K562 (cell line): ENCODE results near the gene WDR20. TPM values are rescaled to one million over a fixed set of nuclear protein-coding genes. Genes with fewer than 3 reads are reported as not detected.

Experiments
- E2F3 ChIP-seq: fragments of 250-450 bp; sonication (Bioruptor Pico); IDR thresholded peaks from 2 replicates; pipeline ENCODE4 v1.4.0; 2020; ENCODE audit warnings: mild to moderate bottlenecking
- EP400 ChIP-seq: fragments of 450-650 bp; IDR thresholded peaks from 2 replicates; pipeline ENCODE4 v1.6.1; 2017; ENCODE audit warnings: antibody characterized with exemption, mild to moderate bottlenecking, moderate library complexity
- FOXA1 ChIP-seq: fragments of 450-650 bp; IDR thresholded peaks from 2 replicates; pipeline ENCODE4 v1.6.1; 2016; ENCODE audit warnings: mild to moderate bottlenecking, borderline replicate concordance
- KLF13 ChIP-seq: fragments of 450-650 bp; IDR thresholded peaks from 2 replicates; pipeline ENCODE4 v1.6.1; 2016; ENCODE audit warnings: missing genetic modification characterization, low read depth, mild to moderate bottlenecking, missing compliant biosample characterization, moderate library complexity, borderline replicate concordance
- NR3C1 ChIP-seq: sonication (generic); formaldehyde crosslinking; IDR thresholded peaks from 2 replicates; pipeline ENCODE4 v1.8.1; 2022; ENCODE audit warnings: missing genetic modification reagents
- RCOR1 ChIP-seq, 2 experiments: IDR thresholded peaks; 2 replicates each; pipeline ENCODE4 v1.6.1; 2012; ENCODE audit warnings: low read depth in 2 of 2, low read length in 2 of 2, borderline replicate concordance in 1 of 2, improper control_type of control experiment in 1 of 2
- REST ChIP-seq, 2 experiments: fragments of 450-650 bp; formaldehyde crosslinking in 1 of 2; IDR thresholded peaks; 2 replicates each; pipeline versions ENCODE4 v1.4.0 to v1.6.1; 2014 to 2020; ENCODE audit warnings: mild to moderate bottlenecking in 2 of 2, borderline replicate concordance in 1 of 2, low read depth in 1 of 2
- SMAD1 ChIP-seq: fragments of 150-350 bp; IDR thresholded peaks from 2 replicates; pipeline ENCODE4 v1.6.1; 2014; ENCODE audit warnings: low read length, low read depth; ENCODE audit not compliant: partially characterized antibody
- STAT5A ChIP-seq: IDR thresholded peaks from 2 replicates; pipeline ENCODE4 v1.6.1; 2012; ENCODE audit warnings: low read length, inconsistent platforms, borderline replicate concordance
- ZNF175 ChIP-seq: fragments of 200-800 bp; sonication (Bioruptor generic); IDR thresholded peaks from 2 replicates; pipeline ENCODE4 v1.6.1; 2016; ENCODE audit warnings: low read depth, mild to moderate bottlenecking, missing genetic modification characterization, missing compliant biosample characterization
- ZNF589 ChIP-seq: fragments of 200-800 bp; sonication (Bioruptor generic); IDR thresholded peaks from 2 replicates; pipeline ENCODE4 v1.6.1; 2016; ENCODE audit warnings: low read depth, missing genetic modification characterization, missing compliant biosample characterization
- ZNF695 ChIP-seq: fragments of 450-650 bp; formaldehyde crosslinking; IDR thresholded peaks from 2 replicates; pipeline ENCODE4 v1.4.0; 2020; ENCODE audit warnings: mild to moderate bottlenecking, moderate library complexity
- ZNF699 ChIP-seq: fragments of 250-450 bp; sonication (Bioruptor Pico); IDR thresholded peaks from 2 replicates; pipeline ENCODE4 v1.8.0; 2021; ENCODE audit warnings: mild to moderate bottlenecking, moderate library complexity; ENCODE audit not compliant: insufficient replicate concordance
- polyA plus RNA-seq, 8 experiments: library from polyadenylated mRNA; depleted of rRNA in 4 of 8; stranded (reverse) in 5 of 8; unstranded in 3 of 8; fragments of >200 nt; fragmentation: Nextera tagmentation in 2 of 8; fragmentation: Illumina TruSeq in 1 of 8; extraction: Ambion mirVana in 2 of 8; extraction: Trizol in 1 of 8; gene quantifications; 2 replicates each; pipeline versions ENCODE4 v1.2.1 to v1.2.3, GENCODE V29; 2011 to 2014; ENCODE audit warnings: inconsistent platforms in 1 of 8, missing spikeins in 1 of 8
- total RNA-seq, 7 experiments: library from RNA; depleted of rRNA in 6 of 7; stranded (reverse); fragments of >200 nt in 6 of 7; fragmentation: Illumina TruSeq in 2 of 7; extraction: Trizol in 2 of 7; gene quantifications; 2 replicates each; pipeline versions ENCODE4 v1.2.1 to v1.2.3, GENCODE V29; 2011 to 2021; ENCODE audit warnings: low replicate concordance in 1 of 7
- TF ChIP-seq, protein P1 (sequence below): fragments of 250-450 bp; sonication (Bioruptor Pico); IDR thresholded peaks from 2 replicates; pipeline ENCODE4 v1.8.0; 2021; ENCODE audit warnings: moderate library complexity, mild to moderate bottlenecking, inconsistent platforms
- TF ChIP-seq, protein P2 (sequence below): sonication (generic); formaldehyde crosslinking; IDR thresholded peaks from 2 replicates; pipeline ENCODE4 v1.8.1; 2023; ENCODE audit warnings: mild to moderate bottlenecking, missing genetic modification reagents

The WDR20 gene
- total and polyA plus RNA-seq, 9 of the 15 experiments (the other 6 are each of a cell fraction or from before 2014, with no cell fraction given) = 7.0 to 15.3 (median 11.8) TPM

- peak; percentile 84 for TF ChIP-seq REST (IDR thresholded peaks at IDR 0.05; ENCODE audit: borderline replicate concordance)
- peak; percentile 85; the same call in 1 of the 2 replicates for TF ChIP-seq REST (CRISPR knock-in tag; IDR thresholded peaks at IDR 0.05; ENCODE audit: low read depth)
- no peak for TF ChIP-seq E2F3 (CRISPR knock-in tag)
- no peak for TF ChIP-seq STAT5A
- TF ChIP-seq FOXA1 = no peak
- TF ChIP-seq, protein P1, sequence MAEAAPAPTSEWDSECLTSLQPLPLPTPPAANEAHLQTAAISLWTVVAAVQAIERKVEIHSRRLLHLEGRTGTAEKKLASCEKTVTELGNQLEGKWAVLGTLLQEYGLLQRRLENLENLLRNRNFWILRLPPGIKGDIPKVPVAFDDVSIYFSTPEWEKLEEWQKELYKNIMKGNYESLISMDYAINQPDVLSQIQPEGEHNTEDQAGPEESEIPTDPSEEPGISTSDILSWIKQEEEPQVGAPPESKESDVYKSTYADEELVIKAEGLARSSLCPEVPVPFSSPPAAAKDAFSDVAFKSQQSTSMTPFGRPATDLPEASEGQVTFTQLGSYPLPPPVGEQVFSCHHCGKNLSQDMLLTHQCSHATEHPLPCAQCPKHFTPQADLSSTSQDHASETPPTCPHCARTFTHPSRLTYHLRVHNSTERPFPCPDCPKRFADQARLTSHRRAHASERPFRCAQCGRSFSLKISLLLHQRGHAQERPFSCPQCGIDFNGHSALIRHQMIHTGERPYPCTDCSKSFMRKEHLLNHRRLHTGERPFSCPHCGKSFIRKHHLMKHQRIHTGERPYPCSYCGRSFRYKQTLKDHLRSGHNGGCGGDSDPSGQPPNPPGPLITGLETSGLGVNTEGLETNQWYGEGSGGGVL (CRISPR knock-in tag) = no peak
- TF ChIP-seq SMAD1 = no peak
- TF ChIP-seq KLF13 (tag) = no peak
- no peak for TF ChIP-seq NR3C1 (CRISPR knock-in tag)
- TF ChIP-seq ZNF175 (CRISPR knock-in tag) = no peak
- no peak for TF ChIP-seq RCOR1 (IDR thresholded peaks at IDR 0.05; ENCODE audit: borderline replicate concordance in 1 of 2, low read depth in 2 of 2, low read length in 2 of 2)
- TF ChIP-seq, protein P2, sequence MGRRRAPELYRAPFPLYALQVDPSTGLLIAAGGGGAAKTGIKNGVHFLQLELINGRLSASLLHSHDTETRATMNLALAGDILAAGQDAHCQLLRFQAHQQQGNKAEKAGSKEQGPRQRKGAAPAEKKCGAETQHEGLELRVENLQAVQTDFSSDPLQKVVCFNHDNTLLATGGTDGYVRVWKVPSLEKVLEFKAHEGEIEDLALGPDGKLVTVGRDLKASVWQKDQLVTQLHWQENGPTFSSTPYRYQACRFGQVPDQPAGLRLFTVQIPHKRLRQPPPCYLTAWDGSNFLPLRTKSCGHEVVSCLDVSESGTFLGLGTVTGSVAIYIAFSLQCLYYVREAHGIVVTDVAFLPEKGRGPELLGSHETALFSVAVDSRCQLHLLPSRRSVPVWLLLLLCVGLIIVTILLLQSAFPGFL (CRISPR knock-in tag) = no peak
- no peak for TF ChIP-seq ZNF695 (CRISPR knock-in tag)
- no peak for TF ChIP-seq ZNF589 (CRISPR knock-in tag)
- TF ChIP-seq EP400 = peak; percentile 78
- no peak for TF ChIP-seq ZNF699
Observed at GRCh38 chr14:102139286-102140026, at the start of gene WDR20 (continued).
